GM06990 (cell line): ENCODE measurements around the gene SEMA5A.

Source experiments
- DNase-seq: peaks from one replicate; pipeline ENCODE4 v3.0.0-alpha.2; 2011; ENCODE audit not compliant: insufficient read length; ENCODE audit errors: extremely low read depth
- H3K27me3 ChIP-seq: replicated peaks from 2 replicates; pipeline ENCODE4 v1.6.0; 2011; ENCODE audit warnings: low read length; ENCODE audit not compliant: control insufficient read depth, insufficient read depth
- H3K36me3 ChIP-seq: 2 replicates; pipeline ENCODE4 v1.5.1; 2011; ENCODE audit warnings: low read length; ENCODE audit not compliant: control insufficient read depth, insufficient read depth
- H3K4me3 ChIP-seq: replicated peaks from 2 replicates; pipeline ENCODE4 v1.5.1; 2011; ENCODE audit warnings: low read depth, mild to moderate bottlenecking, control low read depth, low read length
- CTCF ChIP-seq: IDR thresholded peaks from 2 replicates; pipeline ENCODE4 v1.5.1; 2011; ENCODE audit warnings: low read length, control low read depth, mild to moderate bottlenecking, inconsistent platforms; ENCODE audit not compliant: insufficient read depth, poor library complexity, severe bottlenecking

SEMA5A gene

GRCh38 chr5:9316041-9316440 is 229.8 kb downstream of the SEMA5A start:
- Histone ChIP-seq H3K4me3 (no peak overlapping the region), H3K36me3 (no peaks in the 10 kb centered on the region), H3K27me3 (no peaks in the 10 kb centered on the region; the same call in 1 of the 2 replicates)
- DNase-seq, result no peak
- no peak for TF ChIP-seq CTCF

GRCh38 chr5:9314558-9314957 is 231.3 kb downstream of the SEMA5A start:
- Histone ChIP-seq H3K36me3 (no peaks in the 10 kb centered on the region), H3K4me3 (no peak overlapping the region), H3K27me3 (no peaks in the 10 kb centered on the region)
- no peak for DNase-seq
- no peak for TF ChIP-seq CTCF

- no peaks in the 10 kb centered on the region for H3K36me3 ChIP-seq
- no peak for TF ChIP-seq CTCF
- DNase-seq, result no peak
- no peak overlapping the region for H3K4me3 ChIP-seq
- peaks cover 3% of the 10 kb centered on the region for H3K27me3 ChIP-seq
Measured at GRCh38 chr5:9313751-9314150, 232.1 kb downstream of the SEMA5A start.

GRCh38 chr5:9307150-9307549 is 238.7 kb downstream of the SEMA5A start:
- H3K27me3 ChIP-seq, result peaks cover 3% of the 10 kb centered on the region
- no peak for TF ChIP-seq CTCF
- H3K4me3 ChIP-seq, result no peak overlapping the region
- DNase-seq, result no peak
- H3K36me3 ChIP-seq, result no peaks in the 10 kb centered on the region

GRCh38 chr5:9302218-9302617 is 243.7 kb downstream of the SEMA5A start:
- Histone ChIP-seq H3K4me3 (no peak overlapping the region), H3K27me3 (no peaks in the 10 kb centered on the region), H3K36me3 (no peaks in the 10 kb centered on the region)
- no peak for DNase-seq
- no peak for TF ChIP-seq CTCF

- no peak overlapping the region for H3K4me3 ChIP-seq
- H3K27me3 ChIP-seq, result no peaks in the 10 kb centered on the region
- DNase-seq, result no peak
- no peak for TF ChIP-seq CTCF
- H3K36me3 ChIP-seq, result no peaks in the 10 kb centered on the region
Measured at GRCh38 chr5:9301200-9301599, 244.7 kb downstream of the SEMA5A start.
